DND-41 (cell line): ENCODE results near the gene LRPAP1.

Experiments used
- ATAC-seq: fragments of 200-7000 bp; cut with Tn5 transposase; 3 replicates; pipeline ENCODE4 v1.9.1; 2021; ENCODE audit warnings: low read depth; ENCODE audit not compliant: insufficient read depth
- DNase-seq: peaks from one replicate; pipeline ENCODE4 v3.0.0-alpha.2; 2020
- H2AFZ ChIP-seq: 2 replicates; pipeline ENCODE4 v1.6.0; 2012; ENCODE audit warnings: low read depth, low read length
- H3K27ac ChIP-seq: 2 replicates; pipeline ENCODE4 v1.5.1; 2012; ENCODE audit warnings: low read length, inconsistent platforms
- H3K27me3 ChIP-seq: fragments of 200-600 bp; sonication (generic); 2 replicates; pipeline ENCODE4 v1.6.0; 2012; ENCODE audit warnings: low read length, mild to moderate bottlenecking, inconsistent platforms; ENCODE audit not compliant: insufficient read depth, poor library complexity
- H3K36me3 ChIP-seq: 2 replicates; pipeline ENCODE4 v1.5.1; 2012; ENCODE audit warnings: low read length, inconsistent platforms; ENCODE audit not compliant: insufficient read depth
- H3K4me1 ChIP-seq: 2 replicates; pipeline ENCODE4 v1.5.1; 2012; ENCODE audit warnings: mild to moderate bottlenecking, low read length; ENCODE audit not compliant: insufficient read depth
- H3K4me2 ChIP-seq: 2 replicates; pipeline ENCODE4 v1.6.0; 2012; ENCODE audit warnings: mild to moderate bottlenecking, moderate library complexity, low read length, inconsistent platforms; ENCODE audit not compliant: insufficient read depth
- H3K4me3 ChIP-seq, 2 experiments: fragments of 200-600 bp in 1 of 2; shearing (Covaris generic) in 1 of 2; 2 replicates each; pipeline ENCODE4 v1.5.1; 2012 to 2016; ENCODE audit warnings: inconsistent platforms in 2 of 2, low read length in 2 of 2, mild to moderate bottlenecking in 2 of 2, low read depth in 1 of 2, moderate library complexity in 1 of 2
- H3K79me2 ChIP-seq: 2 replicates; pipeline ENCODE4 v1.6.0; 2012; ENCODE audit warnings: low read length, inconsistent platforms; ENCODE audit not compliant: insufficient read depth
- H3K9ac ChIP-seq: 2 replicates; pipeline ENCODE4 v1.6.0; 2012; ENCODE audit warnings: low read depth, mild to moderate bottlenecking, inconsistent platforms, low read length, moderate library complexity
- H3K9me3 ChIP-seq: 2 replicates; pipeline ENCODE4 v1.5.1; 2012; ENCODE audit warnings: low read length, moderate library complexity, mild to moderate bottlenecking, inconsistent platforms; ENCODE audit not compliant: insufficient read depth, severe bottlenecking
- H4K20me1 ChIP-seq: 2 replicates; pipeline ENCODE4 v1.6.0; 2012; ENCODE audit warnings: low read length; ENCODE audit not compliant: insufficient read depth
- CTCF ChIP-seq: IDR thresholded peaks from 2 replicates; pipeline ENCODE4 v1.5.1; 2012; ENCODE audit warnings: borderline replicate concordance, low read length, moderate library complexity, mild to moderate bottlenecking; ENCODE audit not compliant: poor library complexity, severe bottlenecking; ENCODE audit errors: extremely low read depth
- EZH2 ChIP-seq: IDR thresholded peaks from 3 replicates; pipeline ENCODE4 v1.6.1; 2012; ENCODE audit warnings: borderline replicate concordance, low read depth, mild to moderate bottlenecking, moderate library complexity, low read length, inconsistent platforms; ENCODE audit not compliant: severe bottlenecking

Gene LRPAP1

GRCh38 chr4:3523146-3523627 lies 9.0 kb downstream of the LRPAP1 start:
- Histone ChIP-seq H3K4me3 (no peak overlapping the region), H3K27me3 (no peaks in the 10 kb centered on the region), H3K4me2 (no peak overlapping the region), H3K36me3 (peaks cover 84% of the 10 kb centered on the region), H3K4me1 (0 out of 2 replicates have a peak, but pooled peaks cover 3% of the 10 kb centered on the region), H3K9me3 (no peaks in the 10 kb centered on the region), H3K79me2 (peaks cover 36% of the 10 kb centered on the region), H3K27ac (no peak overlapping the region), H4K20me1 (peaks cover 55% of the 10 kb centered on the region), H3K9ac (no peak overlapping the region), H2AFZ (no peak overlapping the region)
- DNase-seq (no peak), ATAC-seq (no peak)
- TF ChIP-seq CTCF (no peak), EZH2 (no peak)

GRCh38 chr4:3522651-3523050 lies 9.6 kb downstream of the LRPAP1 start:
- no peak for TF ChIP-seq EZH2
- TF ChIP-seq CTCF, result no peak
- H3K4me3 ChIP-seq, result no peak overlapping the region
- H3K4me1 ChIP-seq, result no peaks in the 10 kb centered on the region
- H3K27me3 ChIP-seq, result no peaks in the 10 kb centered on the region
- H3K36me3 ChIP-seq, result peaks cover 84% of the 10 kb centered on the region
- H3K9me3 ChIP-seq, result no peaks in the 10 kb centered on the region
- H3K9ac ChIP-seq, result no peak overlapping the region
- ATAC-seq (no peak), DNase-seq (no peak)
- peaks cover 30% of the 10 kb centered on the region; the same call in 1 of the 2 replicates for H3K79me2 ChIP-seq
- no peak overlapping the region for H3K4me2 ChIP-seq
- H4K20me1 ChIP-seq, result peaks cover 50% of the 10 kb centered on the region
- no peak overlapping the region for H2AFZ ChIP-seq
- no peak overlapping the region for H3K27ac ChIP-seq

- Histone ChIP-seq H2AFZ (no peak overlapping the region), H3K4me1 (no peaks in the 10 kb centered on the region), H3K4me3 (no peak overlapping the region), H3K9me3 (no peaks in the 10 kb centered on the region), H4K20me1 (peaks cover 50% of the 10 kb centered on the region), H3K27ac (no peak overlapping the region), H3K36me3 (peaks cover 84% of the 10 kb centered on the region), H3K79me2 (peaks cover 27% of the 10 kb centered on the region; the same call in 1 of the 2 replicates), H3K9ac (no peak overlapping the region), H3K4me2 (no peak overlapping the region), H3K27me3 (no peaks in the 10 kb centered on the region)
- TF ChIP-seq EZH2 (no peak), CTCF (no peak)
- no peak for DNase-seq
- ATAC-seq, result no peak
Measured at GRCh38 chr4:3522326-3522640, 9.9 kb downstream of the LRPAP1 start.

GRCh38 chr4:3521621-3522325 lies 10.4 kb downstream of the LRPAP1 start:
- no peak overlapping the region for H2AFZ ChIP-seq
- ATAC-seq (no peak), DNase-seq (no peak)
- no peak overlapping the region for H3K4me2 ChIP-seq
- H3K79me2 ChIP-seq, result peaks cover 21% of the 10 kb centered on the region; the same call in 1 of the 2 replicates
- H4K20me1 ChIP-seq, result peaks cover 48% of the 10 kb centered on the region
- no peaks in the 10 kb centered on the region for H3K9me3 ChIP-seq
- H3K36me3 ChIP-seq, result peaks cover 87% of the 10 kb centered on the region
- H3K27me3 ChIP-seq, result no peaks in the 10 kb centered on the region
- no peak overlapping the region for H3K9ac ChIP-seq
- H3K27ac ChIP-seq, result no peak overlapping the region
- H3K4me3 ChIP-seq, result no peak overlapping the region
- TF ChIP-seq CTCF, result no peak
- no peak for TF ChIP-seq EZH2
- H3K4me1 ChIP-seq, result no peaks in the 10 kb centered on the region
